ENCODE measurements around the gene FKBP7. TPM values are rescaled to one million over a fixed set of nuclear protein-coding genes. Genes with fewer than 3 reads are reported as not detected.

The FKBP7 gene
- total and polyA plus RNA-seq, 2 of the 13 experiments (the other 11 are each of a cell fraction or from before 2014, with no cell fraction given), result 12.4 to 14.8 TPM

DNA sequence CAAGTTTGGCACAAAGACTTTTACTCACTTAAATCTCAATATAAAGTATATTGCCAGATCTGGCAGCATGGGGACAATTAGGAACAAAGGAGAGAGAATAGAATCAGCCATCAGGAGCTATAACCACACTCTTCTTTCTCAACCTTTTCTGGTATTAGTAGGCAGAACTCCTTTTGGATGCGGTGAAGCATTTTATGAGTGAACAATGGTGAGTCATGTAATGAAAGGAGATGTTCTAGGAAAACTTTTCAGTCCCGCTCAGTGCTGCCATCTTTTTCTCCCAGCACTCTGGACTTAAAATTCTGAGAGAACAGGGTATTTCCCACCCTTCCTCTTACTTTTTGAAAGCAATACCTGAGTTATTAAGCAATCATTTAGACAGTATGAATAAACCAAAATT lies 34.1 kb upstream of the FKBP7 start (continued):
- TF ChIP-seq KIAA2018 (CRISPR knock-in tag; IDR thresholded peaks at IDR 0.05; ENCODE audit: borderline replicate concordance), result no peak
- no peak for TF ChIP-seq ZKSCAN1 (IDR thresholded peaks at IDR 0.05; ENCODE audit: low read length)
- no peak for TF ChIP-seq ZFP90 (CRISPR knock-in tag; IDR thresholded peaks at IDR 0.05; ENCODE audit: borderline replicate concordance)
- no peak for TF ChIP-seq HNF1B (CRISPR knock-in tag; IDR thresholded peaks at IDR 0.05)
- TF ChIP-seq ZNF878 (CRISPR knock-in tag; IDR thresholded peaks at IDR 0.05), result no peak
- TF ChIP-seq, protein P1, sequence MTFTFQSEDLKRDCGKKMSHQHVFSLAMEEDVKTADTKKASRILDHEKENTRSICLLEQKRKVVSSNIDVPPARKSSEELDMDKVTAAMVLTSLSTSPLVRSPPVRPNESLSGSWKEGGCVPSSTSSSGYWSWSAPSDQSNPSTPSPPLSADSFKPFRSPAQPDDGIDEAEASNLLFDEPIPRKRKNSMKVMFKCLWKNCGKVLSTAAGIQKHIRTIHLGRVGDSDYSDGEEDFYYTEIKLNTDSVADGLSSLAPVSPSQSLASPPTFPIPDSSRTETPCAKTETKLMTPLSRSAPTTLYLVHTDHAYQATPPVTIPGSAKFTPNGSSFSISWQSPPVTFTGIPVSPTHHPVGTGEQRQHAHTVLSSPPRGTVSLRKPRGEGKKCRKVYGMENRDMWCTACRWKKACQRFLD (CRISPR knock-in tag; IDR thresholded peaks at IDR 0.05; ENCODE audit: borderline replicate concordance), result no peak
